NOMO-1 treated with dmso at 0.1 percent for 144 hours (cell line): Measurements from ENCODE around the gene ATG10.
"Not testable (repeated sequence)": the region's sequence is repeated elsewhere in the genome, so short reads cannot be mapped to it uniquely, and the experiment has no call there.

Experiments
- DNase-seq: peaks from one replicate; lab custom pipeline; 2025; ENCODE audit not compliant: unreplicated experiment; lab: John Stamatoyannopoulos, UW

The ATG10 gene

DNA sequence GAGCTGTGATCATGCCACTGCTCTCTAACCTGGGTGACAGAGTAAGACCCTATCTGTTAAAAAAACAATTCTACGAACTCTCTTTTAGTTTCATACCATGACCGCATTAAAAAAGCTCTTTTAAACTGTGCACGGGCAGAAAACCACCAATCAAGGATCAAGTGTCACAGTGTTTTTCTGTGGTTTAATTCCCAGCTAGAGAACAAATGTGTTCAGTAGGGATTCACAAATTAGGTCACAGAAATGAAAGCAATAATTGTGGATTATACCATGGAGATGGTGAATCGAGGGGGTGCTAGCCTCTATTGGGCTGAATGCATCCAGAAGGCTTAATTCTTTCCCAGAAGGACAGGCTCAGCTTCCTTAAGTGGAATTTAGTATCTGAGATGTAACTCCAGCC, 79.1 kb downstream of the ATG10 start:
- no peak for DNase-seq

DNA sequence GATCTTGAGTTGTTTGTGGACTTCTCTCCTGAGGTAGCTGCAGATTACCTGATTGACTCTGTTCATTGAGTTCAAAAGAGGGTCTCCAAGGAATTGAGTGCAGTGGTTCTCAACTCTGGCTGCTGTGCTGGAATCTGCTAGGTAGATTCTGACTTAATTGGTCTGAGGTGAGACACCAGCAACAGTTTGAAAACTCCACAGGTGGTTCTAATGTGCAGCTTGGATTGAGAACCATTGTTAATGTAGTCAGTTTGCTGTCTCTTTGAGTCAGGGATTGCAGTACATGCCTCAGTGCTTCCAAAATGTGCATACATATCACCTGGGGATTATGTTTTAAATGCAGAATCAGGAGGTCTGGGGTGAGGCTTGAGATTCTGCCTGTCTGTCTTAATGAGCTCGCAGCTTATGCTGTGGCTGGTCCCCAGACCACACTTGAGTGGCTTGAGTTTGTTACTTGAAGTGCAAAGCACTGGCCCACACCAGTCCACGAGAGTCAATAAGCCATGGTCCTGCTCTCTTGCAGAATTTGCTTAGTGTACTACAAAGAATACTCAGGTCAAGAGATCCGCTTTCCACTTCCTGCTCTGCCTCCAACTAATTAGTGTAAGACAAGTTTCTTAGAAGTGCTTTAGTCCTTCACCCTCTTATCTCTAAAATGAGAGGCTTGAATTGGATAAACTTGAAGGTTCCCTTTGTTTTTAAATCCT, 82.3 kb downstream of the ATG10 start:
- DNase-seq, result no peak

DNA sequence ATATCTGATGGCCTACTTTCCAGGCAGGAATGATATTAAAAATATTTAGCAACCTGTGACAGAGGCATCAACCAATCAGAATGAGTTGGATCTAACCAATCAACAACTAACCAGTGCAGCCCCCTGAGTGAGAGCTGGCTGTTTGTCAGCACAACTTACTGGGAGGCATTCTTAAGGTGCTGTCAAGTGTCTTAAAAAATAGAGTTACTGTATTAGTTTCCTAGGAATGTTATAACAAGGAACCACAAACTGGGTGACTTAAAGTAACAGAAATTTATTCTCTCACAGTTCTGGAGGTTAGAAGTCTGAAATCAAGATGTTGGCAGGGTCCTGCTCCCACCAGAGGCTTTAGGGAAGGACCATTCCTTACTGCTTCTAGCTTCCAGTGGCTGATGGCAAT, 85.2 kb downstream of the ATG10 start:
- DNase-seq, result no peak

DNA sequence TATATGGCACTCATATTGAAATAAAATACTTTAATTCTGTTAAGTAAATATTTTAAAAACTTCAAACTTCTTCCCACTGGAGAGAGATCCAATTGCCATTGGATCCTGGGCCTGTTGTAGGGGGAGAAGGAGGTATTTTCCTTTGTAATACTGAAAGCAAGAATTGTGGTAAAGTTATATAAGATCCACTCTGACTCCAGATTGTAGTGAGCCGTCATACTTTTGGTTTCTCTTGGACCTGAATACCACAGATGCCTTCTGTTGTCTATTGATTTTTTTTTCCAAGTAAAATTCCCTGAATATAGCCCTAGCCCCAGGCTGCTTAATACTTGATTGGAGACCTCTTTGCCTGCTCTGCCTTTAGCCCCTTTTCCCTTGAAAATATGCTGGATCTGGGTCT, 86.9 kb downstream of the ATG10 start:
- DNase-seq, result no peak

DNA sequence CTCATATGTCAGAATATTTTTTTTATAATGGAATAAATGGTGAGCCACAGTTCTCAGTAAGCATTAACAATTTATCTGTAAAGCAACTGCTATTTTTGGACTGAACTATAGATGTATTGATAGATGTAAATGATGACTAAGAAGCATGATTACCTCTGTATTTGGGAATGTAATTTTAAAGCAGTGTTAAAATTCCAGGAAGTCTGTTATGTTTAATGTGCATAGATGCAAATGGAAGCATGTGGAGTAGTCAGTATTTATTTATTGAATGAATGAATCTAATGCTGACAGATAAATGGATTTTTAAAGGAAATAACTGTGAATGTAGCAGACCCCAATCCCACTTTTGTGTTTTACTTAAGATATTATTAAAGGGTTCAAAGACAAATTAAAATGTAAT, 95.0 kb downstream of the ATG10 start:
- no peak for DNase-seq

DNA sequence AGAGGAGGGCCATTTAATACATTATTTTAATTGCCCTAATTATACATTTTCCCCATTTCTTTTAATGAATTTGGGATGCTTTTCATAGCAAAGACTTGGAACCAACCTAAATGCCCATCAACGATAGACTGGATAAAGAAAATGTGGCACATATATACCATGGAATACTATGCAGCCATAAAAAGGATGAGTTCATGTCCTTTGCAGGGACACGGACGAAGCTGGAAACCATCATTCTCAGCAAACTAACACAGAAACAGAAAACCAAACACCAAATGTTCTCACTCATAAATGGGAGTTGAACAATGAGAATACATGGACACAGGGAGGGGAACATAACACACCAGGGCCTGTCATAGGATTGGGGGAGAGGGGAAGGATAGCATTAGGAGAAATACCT, 96.2 kb downstream of the ATG10 start:
- not testable (repeated sequence) for DNase-seq

DNA sequence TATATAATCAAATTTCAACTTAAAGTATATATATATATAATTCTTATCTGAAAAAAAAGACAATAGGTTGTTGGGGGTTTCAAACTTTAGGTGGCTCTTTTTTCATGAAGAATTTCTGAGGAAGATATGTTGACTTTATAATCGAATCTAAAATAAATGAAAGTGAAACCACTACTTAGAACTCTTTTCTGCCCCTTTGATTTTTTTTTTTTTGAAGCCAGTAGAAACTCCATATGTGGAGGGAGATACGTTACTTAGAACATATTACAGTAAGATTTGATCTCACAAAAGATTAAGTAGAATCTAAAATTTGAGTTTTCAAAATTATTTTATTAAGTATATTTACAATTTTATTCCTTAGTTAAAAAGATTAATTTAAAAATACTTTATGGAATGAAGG, 96.9 kb downstream of the ATG10 start:
- no peak for DNase-seq

DNA sequence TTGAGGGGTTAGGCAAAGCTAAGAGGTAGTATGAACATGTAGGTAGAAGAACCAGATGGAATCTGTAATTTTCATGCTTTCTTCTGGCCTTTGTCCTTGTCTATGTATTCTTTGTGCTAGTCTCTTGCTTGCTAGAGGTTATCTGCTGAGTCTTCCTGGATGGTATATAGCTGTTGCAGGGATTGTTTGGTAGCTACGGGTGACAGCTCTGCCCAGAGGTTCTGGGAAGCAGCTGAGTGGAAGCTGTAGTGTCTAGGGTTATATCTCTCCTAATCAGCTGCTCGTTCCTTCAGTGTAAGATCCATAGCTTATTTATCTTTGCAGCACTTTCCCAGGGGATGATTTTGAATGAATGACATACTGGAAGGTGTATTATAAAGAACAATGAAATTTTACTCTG, 100.3 kb downstream of the ATG10 start:
- no peak for DNase-seq

DNA sequence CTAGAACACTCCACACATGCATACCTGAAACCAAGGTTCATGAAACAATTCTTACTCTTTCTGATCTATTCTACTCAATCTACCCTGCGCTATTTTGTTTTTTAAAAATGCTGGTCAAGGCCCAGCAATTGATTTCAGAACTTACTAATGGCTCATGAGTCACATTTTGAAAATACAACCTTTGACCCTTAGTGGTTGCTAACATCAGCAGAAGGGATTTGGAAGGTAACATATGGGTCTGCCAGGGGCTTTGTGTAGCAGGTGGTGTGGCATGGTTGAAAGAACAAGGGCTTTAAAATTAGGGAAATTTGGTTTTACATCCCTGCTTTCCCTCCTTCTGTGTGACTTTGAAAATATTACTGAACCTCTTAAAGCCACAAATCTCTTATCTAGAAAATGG, 101.4 kb downstream of the ATG10 start:
- DNase-seq, result no peak

DNA sequence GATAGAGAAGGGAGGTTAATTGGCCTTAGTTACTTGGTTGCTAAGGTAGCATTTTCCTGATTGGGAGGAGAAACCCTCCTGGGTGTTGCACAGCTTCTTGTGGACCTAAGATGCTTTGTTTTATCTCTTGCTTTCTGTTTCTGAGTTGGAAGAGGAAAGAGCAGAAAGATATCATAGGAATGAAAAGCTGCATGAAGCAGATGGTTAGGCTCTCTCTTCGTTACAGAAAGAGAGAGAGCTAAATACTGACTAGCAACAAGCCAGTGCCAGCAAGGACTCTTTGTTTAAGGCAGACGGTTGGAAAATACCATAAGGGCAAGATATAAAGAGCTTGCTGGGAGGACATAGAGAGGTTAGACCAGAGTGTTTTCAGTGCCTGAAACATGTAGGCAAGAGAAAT, 103.1 kb downstream of the ATG10 start:
- no peak for DNase-seq

DNA sequence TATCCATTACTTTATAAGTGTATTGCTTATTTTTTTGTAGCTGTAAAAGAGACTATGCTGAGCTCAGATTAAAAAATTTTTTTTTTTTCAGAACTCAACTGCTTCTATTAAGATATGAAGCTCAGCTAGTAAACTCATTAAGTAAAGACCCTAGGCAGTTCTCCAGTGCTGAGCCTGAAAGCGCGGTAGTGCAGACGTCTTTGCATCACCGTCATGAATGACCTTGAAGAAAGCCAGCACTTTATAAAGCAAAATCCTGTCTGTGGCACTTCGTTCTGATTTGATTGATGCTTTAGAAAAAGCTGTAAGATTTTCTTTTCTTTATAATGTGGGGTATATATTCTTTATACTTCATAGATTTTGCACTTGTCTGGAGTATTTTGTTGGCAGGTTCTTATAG, 105.7 kb downstream of the ATG10 start:
- no peak for DNase-seq

DNA sequence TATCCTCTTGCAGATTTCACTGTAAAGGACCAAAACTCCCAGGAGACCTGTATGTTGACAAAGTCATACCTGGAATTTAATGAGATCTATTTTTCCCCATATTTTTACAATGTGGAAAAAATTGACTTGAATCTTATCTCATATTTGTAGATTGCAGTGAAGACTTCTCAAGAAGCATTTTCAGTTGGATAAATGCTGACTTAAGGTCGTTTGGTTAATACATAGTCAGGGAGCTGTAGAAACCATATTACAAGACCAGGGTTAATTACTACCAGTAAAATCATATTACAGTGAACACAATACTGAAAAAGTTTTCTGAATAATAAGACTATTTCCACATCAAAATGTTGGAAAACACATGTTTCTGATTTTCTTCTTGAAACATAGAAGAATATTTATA, 119.8 kb downstream of the ATG10 start:
- DNase-seq, result no peak

DNA sequence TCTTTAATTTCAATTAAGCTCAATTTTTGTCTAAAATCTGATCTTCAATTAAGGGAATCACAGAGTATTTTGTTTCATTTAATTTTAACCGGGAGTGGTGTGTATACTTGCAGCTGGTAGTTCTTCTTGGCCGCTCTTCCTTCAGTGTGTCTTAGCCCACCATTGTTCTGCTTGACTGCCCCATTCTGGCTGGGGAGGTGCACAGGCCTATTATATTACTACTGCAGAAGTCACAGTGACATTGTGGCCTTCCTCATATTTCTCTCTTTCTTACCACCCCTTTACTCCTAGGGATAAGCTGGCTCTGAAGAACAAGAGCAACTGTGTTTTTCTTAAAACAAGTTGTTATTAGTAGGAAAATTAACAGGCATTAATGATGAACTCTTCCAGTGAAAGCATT, 123.7 kb downstream of the ATG10 start:
- DNase-seq, result no peak

DNA sequence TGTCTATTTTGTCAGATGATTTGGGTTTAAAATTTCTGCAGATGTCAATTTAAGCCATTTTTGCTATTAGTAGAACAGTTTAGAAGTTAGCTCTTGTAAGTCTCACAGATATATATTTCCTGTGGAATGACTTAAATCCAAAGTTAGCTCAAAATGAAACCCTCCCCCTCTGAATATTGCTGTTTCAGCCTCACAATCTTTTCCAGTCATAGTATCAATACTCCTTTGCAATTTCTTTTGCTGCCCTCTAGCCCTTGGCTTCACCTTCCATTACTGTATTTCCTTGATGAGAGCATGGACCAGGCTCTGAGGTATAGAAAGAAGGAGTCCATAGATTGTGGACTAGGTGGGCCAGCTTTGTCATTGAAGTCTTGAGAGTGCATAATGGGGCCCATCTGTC, 124.4 kb downstream of the ATG10 start:
- DNase-seq, result no peak

DNA sequence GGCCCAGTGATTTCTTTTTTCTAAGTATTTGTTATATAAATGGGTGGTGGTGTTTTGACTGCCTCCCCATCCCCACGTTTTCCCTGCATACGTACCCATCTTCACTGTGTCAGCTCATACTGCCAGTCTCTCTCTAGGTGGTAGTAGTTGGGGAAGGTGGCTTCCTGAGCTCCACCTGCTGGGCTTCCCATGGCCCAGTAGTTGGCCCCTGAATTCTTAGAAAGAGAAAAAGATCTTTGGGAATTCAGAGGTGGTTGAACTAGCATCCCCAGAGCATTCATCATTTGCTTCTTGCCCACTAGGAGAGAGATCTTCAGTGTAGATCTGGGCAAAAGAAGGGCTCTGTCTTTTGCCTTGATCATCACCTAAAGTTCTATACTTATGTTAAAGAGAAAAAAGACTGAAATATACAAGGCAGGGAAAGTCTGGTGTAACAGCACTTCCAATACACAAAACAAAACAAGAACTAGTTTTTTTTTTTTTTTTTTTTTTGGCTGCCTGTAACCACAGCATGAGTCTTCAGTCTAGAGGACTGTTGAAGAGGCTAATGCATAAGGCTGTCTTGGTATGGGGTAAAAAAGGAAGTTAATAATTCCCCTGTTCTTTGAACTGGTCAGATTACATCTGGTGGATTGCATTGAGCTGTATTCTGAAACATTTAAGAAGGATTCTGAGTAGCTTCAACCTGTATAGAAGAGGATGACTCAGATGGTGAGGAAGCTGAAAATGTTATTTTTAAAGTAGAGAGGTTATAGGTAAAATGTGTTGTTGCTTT, 128.7 kb downstream of the ATG10 start:
- DNase-seq, result peak; percentile 42

DNA sequence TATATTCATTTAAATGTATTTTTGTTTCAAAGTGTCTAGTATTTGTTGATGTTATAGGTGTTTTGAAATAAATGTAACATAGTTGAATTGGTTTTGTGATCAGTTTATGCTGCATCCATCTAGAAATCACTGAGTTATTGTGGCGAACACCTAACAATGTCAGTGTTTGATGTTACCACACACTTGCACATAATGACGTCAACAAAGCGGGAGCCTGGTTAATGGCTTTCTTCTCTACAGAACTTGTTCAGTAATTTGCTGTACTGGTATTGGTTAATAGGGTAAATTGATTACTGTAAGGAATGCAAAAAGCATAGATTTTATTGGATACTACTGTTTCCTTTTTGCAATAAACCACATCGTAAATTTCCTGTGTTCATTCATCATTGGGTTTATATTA, 133.0 kb downstream of the ATG10 start:
- no peak for DNase-seq

DNA sequence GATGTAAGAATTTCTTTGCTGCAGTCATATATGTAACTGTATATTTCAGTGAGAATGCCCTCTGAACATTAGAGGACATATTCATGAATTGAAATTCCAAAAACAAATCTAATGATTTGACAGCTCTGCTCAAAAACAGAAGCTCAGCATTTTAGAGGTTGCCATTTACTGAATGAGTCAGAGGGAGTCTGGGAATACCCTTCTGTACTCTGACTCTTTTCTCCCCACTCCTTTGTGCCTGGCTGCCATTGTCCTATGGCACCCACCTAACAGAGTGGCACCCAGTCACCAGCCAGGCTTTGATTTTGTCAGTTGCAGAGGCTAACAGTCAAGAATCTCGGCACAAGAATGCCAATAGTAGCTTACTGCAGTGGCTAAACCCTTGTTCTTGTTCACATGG, 133.6 kb downstream of the ATG10 start:
- no peak for DNase-seq

DNA sequence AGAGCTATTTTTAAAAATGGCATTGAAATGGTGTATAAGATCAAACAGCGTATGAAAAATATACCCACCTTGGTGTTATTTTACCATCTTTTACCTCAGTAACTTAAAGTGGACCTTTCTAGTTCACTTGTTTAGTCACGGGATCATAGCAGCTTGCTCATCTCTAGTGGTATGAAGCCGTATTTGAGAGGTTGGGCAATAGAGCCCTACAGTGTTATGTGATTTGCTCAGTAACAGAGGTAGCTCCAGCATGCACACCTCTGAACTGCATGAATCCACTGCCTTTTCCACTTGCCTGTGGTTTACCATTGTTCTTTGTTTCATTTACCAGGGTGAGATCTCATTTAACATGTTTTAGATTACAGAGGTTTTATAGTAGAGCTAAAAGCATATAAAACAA, 134.4 kb downstream of the ATG10 start:
- no peak for DNase-seq

DNA sequence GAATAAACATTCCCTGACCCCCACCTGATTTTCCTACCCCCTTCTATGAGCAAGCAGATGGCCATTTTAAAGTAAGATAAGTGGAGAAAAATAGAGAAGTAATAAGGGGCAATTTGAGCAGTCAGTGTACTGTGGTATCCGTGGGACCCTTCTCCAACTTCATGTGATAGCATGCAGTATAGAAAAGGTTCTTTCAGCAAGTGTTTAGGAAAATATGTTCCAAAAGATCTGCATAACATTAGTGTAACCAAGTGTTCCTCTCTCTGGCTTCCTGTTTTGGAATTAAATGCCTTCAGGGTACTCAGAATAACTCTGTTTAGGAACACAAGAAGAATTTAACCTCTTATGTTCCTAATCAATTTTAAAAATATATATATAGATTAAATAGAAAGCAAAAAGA, 134.9 kb downstream of the ATG10 start:
- no peak for DNase-seq

DNA sequence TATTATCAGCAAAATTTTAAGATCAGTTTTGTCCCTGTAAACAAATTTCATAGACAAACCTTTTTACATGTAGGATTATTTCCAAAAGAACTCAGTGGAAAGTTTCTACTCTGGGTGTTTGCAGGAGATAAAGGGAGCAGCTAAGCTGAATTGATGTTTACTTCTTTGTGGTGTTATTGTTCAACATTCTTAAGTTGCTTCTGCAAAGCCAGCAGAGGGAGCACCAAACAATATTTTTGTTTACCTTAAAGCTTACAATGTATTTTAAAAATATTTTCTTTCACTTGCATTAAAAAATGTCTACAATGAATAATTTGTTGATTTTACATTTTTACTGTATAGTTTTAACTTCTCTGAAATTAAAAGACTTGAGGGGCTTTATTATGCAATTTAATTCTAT, 135.4 kb downstream of the ATG10 start:
- DNase-seq, result no peak

DNA sequence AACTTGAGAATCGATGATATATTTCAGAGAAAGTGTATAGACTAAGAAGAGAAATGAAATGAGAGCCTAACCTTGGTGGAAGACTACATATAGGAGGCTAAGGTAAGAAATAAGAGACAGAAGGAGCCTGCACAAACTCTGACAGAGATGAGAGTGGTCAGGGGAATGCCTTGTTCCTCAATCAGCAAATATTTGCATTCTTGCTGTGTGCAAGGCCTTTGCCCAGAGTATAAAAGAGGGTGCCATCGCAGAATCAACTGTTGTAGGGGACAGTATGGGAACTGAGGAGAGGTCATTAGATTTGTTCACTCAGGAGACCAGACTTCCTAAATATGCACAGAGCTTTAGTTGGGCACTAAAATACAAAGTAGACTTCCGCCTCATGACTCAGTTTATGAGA, 137.2 kb downstream of the ATG10 start:
- DNase-seq, result no peak

DNA sequence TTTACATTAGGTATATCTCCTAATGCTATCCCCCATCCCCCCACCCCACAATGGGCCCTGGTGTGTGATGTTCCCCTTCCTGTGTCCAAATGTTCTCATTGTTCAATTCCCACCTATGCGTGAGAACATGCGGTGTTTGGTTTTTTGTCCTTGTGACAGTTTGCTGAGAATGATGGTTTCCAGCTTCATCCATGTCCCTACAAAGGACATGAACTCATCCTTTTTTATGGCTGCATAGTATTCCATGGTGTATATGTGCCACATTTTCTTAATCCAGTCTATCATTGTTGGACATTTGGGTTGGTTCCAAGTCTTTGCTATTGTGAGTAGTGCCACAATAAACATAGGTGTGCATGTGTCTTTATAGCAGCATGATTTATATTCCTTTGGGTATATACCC, 138.1 kb downstream of the ATG10 start:
- DNase-seq, result not testable (repeated sequence)

DNA sequence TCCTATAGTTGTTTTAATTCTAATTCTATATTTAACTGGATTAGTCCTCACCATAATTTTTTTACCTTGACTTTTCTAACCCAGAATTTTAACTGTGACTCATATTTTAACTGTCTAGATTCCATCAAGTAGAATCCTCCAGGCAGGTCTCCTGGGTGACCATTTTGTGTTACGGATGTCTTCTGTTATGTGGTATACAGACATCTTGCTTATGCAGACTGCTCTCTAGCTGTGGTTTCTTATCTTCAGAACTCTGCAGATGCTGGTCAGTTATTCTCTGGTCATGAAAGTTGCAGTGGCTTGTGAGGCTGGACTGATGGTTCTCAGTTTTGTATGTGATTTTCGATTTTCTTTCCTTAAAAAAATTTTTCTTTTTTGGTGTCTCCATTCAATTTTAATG, 139.4 kb downstream of the ATG10 start:
- DNase-seq, result no peak
